Muscle of arm (tissue), 12 donors: ENCODE measurements around the gene KIF4A. TPM values are rescaled to one million over a fixed set of nuclear protein-coding genes. Genes with fewer than 3 reads are reported as not detected.
"Not testable (repeated sequence)": the region's sequence is repeated elsewhere in the genome, so short reads cannot be mapped to it uniquely, and the experiment has no call there.

Experiments
- DNase-seq: peaks from one replicate; pipeline ENCODE4 v3.0.0-alpha.2; 2013
- polyA plus RNA-seq, 12 donors: library from polyadenylated mRNA; unstranded; fragments of 120-200 nt; gene quantifications; one replicate each; pipeline ENCODE4 v1.2.1, GENCODE V29; 2013; ENCODE audit not compliant: insufficient read length in 12 of 12

Gene KIF4A
- polyA plus RNA-seq, 12 donors = 4.8 to 11.8 (median 7.9) TPM; not detected in 1

GRCh38 chrX:70360366-70360765 is 70.5 kb downstream of the KIF4A start:
- DNase-seq = no peak

- DNase-seq = not testable (repeated sequence)
Observed at GRCh38 chrX:70368731-70369130, 78.8 kb downstream of the KIF4A start.

GRCh38 chrX:70386235-70386634 is 96.3 kb downstream of the KIF4A start:
- DNase-seq = no peak

- no peak for DNase-seq
Observed at GRCh38 chrX:70398899-70399298, 109.0 kb downstream of the KIF4A start.

- DNase-seq = not testable (repeated sequence)
Observed at GRCh38 chrX:70400181-70400580, 110.3 kb downstream of the KIF4A start.

- DNase-seq = no peak
Observed at GRCh38 chrX:70402721-70403120, 112.8 kb downstream of the KIF4A start.

- DNase-seq = no peak
Observed at GRCh38 chrX:70405003-70405402, 115.1 kb downstream of the KIF4A start.

- DNase-seq = no peak
Observed at GRCh38 chrX:70410921-70411320, 121.0 kb downstream of the KIF4A start.

GRCh38 chrX:70411475-70411874 is 121.6 kb downstream of the KIF4A start:
- DNase-seq = no peak

- no peak for DNase-seq
Observed at GRCh38 chrX:70421618-70422017, 131.7 kb downstream of the KIF4A start.

GRCh38 chrX:70422851-70423341 is 133.0 kb downstream of the KIF4A start, which contains the start of gene GDPD2:
Gene GDPD2 (plus strand): TSS chrX:70423314. CDS start chrX:70424985, 1,671 bp downstream.
- DNase-seq = no peak

GRCh38 chrX:70423936-70424675 is 134.2 kb downstream of the KIF4A start:
- DNase-seq = no peak

- no peak for DNase-seq
Observed at GRCh38 chrX:70424801-70425200, 134.9 kb downstream of the KIF4A start.

- DNase-seq = no peak
Observed at GRCh38 chrX:70426286-70427278, 136.7 kb downstream of the KIF4A start.

- no peak for DNase-seq
Observed at GRCh38 chrX:70427365-70427764, 137.5 kb downstream of the KIF4A start.

- no peak for DNase-seq
Observed at GRCh38 chrX:70429759-70430158, 139.9 kb downstream of the KIF4A start.

GRCh38 chrX:70432936-70433847 is 143.3 kb downstream of the KIF4A start:
- no peak for DNase-seq

GRCh38 chrX:70433848-70434351 is 144.0 kb downstream of the KIF4A start:
- peak; percentile 41 for DNase-seq

- DNase-seq = peak; percentile 73
Observed at GRCh38 chrX:70434352-70434866, 144.5 kb downstream of the KIF4A start.

- no peak for DNase-seq
Observed at GRCh38 chrX:70434914-70435586, 145.1 kb downstream of the KIF4A start.
